Fibroblast of lung (primary cell): ENCODE results near the gene INPP5A.

Source experiments
- CTCF ChIP-seq, 2 donors: IDR thresholded peaks in 1 of 2; conservative IDR thresholded peaks in 1 of 2; 1 replicate in 1 of 2; 2 replicates in 1 of 2; pipeline ENCODE4 v1.5.1; 2011 to 2012; ENCODE audit warnings: low read length in 2 of 2, control low read depth in 1 of 2, inconsistent platforms in 1 of 2, low read depth in 1 of 2, mild to moderate bottlenecking in 1 of 2
- EZH2 ChIP-seq: IDR thresholded peaks from 2 replicates; pipeline ENCODE4 v1.5.1; 2012; ENCODE audit warnings: low read length, control low read depth, mild to moderate bottlenecking; ENCODE audit errors: missing control alignments

- TF ChIP-seq CTCF (conservative IDR thresholded peaks at IDR 0.05 in 1 of 2, IDR thresholded peaks at IDR 0.05 in 1 of 2; ENCODE audit: low read depth in 1 of 2, low read length in 2 of 2) (no peak), EZH2 (no peak)
Measured at GRCh38 chr10:132761395-132762060, 223.9 kb downstream of the INPP5A start.
